Measurements from ENCODE around the gene COL4A4. TPM values are rescaled to one million over a fixed set of nuclear protein-coding genes. Genes with fewer than 3 reads are reported as not detected.

The COL4A4 gene
- total RNA-seq, 4 donors from 2014 or later = 1.7 to 11.5 (median 2.8) TPM

DNA sequence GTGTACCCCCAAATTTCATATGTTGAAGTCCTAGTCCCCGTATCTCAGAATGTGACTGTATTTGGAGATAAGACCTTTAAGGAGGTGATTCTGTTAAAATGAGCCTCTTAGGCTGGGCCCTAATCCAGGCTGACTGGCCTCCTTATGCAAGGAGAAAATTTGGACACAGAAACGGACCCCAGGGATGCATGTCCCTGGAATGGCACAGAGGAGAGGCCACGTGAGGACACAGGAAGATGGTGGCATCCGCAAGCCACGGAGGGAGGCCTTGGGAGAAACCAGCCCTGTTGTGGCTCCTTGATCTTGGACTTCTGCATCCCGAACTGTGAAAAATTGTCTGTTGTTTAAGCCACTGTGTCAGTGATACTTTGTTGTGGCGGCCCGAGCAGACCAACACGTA, 150.7 kb downstream of the COL4A4 start:
- TF ChIP-seq, protein P1, sequence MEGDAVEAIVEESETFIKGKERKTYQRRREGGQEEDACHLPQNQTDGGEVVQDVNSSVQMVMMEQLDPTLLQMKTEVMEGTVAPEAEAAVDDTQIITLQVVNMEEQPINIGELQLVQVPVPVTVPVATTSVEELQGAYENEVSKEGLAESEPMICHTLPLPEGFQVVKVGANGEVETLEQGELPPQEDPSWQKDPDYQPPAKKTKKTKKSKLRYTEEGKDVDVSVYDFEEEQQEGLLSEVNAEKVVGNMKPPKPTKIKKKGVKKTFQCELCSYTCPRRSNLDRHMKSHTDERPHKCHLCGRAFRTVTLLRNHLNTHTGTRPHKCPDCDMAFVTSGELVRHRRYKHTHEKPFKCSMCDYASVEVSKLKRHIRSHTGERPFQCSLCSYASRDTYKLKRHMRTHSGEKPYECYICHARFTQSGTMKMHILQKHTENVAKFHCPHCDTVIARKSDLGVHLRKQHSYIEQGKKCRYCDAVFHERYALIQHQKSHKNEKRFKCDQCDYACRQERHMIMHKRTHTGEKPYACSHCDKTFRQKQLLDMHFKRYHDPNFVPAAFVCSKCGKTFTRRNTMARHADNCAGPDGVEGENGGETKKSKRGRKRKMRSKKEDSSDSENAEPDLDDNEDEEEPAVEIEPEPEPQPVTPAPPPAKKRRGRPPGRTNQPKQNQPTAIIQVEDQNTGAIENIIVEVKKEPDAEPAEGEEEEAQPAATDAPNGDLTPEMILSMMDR (IDR thresholded peaks at IDR 0.05; ENCODE audit: low read depth) = no peak

DNA sequence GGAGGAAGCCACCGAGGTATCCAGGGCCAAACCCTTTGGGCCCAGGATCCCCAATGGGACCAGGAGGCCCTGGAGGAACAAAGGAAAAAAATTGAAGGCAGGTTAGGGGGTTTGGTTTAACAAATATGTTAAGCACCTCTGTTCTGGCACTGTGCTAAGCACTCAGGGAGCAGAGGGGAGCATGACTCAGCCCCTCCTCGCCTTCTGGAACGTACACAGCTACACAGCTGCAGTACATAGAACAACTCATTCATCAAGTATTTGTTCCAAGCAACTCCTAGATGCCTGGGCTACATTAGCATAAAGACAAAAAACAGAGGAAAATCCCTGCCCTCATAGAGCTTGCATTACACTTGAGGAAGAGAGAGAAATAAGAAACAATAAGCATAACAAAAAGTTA, 153.6 kb downstream of the COL4A4 start:
- TF ChIP-seq, protein P1 (IDR thresholded peaks at IDR 0.05; ENCODE audit: low read depth) = no peak

DNA sequence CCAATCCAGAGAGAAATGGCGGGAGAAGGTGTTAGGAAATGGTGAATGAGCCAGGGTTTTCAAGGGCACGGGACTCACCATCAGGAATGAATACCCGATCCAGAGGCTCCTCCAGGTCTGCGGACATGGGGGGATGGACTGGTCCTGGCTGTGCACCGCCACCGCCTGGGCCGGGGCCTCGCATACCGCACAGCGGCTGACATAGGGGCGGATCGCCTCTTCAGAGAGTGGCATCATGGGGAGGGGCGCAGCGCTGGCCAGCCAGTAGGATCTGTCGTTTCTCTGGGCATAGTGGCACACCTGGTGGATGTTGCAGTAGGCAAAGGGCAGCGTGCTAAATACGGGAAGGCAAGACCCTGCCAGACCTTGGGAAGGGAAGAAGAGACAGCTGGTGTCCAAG, 156.1 kb downstream of the COL4A4 start:
- TF ChIP-seq, protein P1 (IDR thresholded peaks at IDR 0.05; ENCODE audit: low read depth) = no peak

DNA sequence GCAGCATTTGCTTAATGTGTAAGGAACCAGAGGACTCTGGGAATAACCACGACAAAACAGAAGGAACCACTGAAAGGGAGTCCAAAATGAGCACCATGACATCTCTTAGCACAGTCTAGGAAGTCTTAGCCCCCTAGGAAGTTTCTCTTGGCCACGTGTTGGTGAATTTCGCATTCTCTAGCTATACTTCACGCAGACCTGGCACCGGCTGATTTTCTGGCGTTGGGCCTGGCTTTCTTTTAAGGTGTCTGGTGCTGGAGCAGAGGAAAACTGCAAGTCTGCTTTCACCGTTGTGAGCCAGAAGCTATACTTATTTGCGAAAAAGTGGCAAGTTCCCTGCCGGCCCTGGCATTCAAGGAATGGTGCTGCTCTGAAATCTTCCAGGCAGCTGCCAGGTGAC, 156.9 kb downstream of the COL4A4 start:
- TF ChIP-seq, protein P1 (IDR thresholded peaks at IDR 0.05; ENCODE audit: low read depth) = no peak

DNA sequence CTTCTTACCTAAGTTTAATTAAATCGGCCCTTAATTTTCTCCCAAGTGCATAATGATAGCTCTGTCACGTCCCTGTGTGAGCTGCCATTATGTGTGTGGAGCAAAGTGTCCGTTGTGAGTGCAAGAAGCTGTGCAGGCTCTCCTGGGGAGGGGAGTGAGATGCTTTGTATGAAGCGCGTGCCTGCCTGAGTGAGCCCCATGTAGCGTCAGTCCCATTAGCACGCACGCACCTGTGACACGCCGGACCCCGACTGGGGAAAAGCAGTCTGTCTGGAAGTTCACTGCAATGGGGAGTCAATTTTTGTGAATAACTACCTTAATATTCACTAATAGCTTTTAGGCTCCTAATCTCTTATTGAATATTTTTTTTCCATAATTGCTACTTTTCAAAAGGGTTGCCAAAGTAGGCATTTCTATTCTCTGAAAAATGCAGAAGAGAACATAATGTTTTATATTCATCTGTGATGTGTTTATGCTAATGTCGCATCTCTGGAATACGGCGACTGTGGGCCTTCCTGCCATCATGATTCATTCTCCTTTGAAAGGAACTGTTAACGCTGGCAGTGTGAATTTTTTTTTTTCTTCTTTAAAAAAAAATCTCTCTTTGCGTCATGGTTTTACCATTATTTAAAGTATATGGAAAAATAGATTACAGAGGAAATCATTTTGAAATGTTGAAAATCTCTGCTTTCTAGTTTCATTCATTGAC, 157.7 kb downstream of the COL4A4 start:
- TF ChIP-seq, protein P1 (IDR thresholded peaks at IDR 0.05; ENCODE audit: low read depth) = no peak

DNA sequence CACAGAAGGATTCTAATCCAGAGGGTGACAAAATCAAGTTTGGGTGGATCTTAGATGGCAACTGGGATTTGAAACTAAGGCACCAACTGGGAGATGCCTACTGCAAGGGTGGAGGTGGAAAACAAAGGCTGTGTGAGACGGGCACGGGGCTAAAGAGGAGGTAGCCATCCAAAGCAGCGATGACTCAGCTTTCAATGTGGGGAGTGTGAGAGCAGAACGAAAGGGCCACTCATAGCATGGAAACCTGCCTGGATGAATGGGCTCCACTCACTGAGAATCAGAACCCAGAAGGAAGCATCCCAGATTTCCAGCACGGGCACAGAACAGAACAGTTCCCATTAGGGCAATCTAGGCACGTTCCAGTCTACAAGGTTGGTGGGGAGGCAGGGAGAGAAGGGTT, 159.5 kb downstream of the COL4A4 start:
- TF ChIP-seq, protein P1 (IDR thresholded peaks at IDR 0.05; ENCODE audit: low read depth) = no peak

DNA sequence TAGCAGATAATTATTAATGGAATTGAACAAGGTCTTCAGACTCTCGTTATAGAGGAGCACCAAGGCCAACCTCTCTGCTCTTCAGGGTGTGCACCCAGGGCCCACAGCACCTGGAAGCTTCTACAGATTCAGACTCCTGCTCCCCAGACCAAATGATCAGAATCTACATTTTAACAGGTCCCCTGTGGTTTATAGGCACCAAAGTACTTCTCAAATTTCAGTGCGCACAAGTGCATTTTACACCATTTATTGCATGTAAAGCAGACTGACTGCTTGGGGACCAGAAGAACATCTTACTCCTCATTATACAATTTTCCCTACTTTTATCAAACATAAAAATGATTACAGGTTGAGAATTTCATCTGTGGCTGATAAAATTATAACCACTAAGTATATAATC, 163.9 kb downstream of the COL4A4 start:
- TF ChIP-seq, protein P1 (IDR thresholded peaks at IDR 0.05; ENCODE audit: low read depth) = no peak
